GM12878 (cell line): Measurements from ENCODE around the gene IL10RA. TPM values are rescaled to one million over a fixed set of nuclear protein-coding genes. Genes with fewer than 3 reads are reported as not detected.

Experiments used
- BACH1 ChIP-seq: fragments of 450-650 bp; IDR thresholded peaks from 2 replicates; pipeline ENCODE4 v1.6.1; 2017; ENCODE audit warnings: mild to moderate bottlenecking, borderline replicate concordance
- CBFB ChIP-seq: IDR thresholded peaks from 2 replicates; pipeline ENCODE4 v1.6.1; 2016; ENCODE audit warnings: antibody characterized with exemption, low read depth
- CHD2 ChIP-seq: IDR thresholded peaks from 2 replicates; pipeline ENCODE4 v1.6.1; 2011; ENCODE audit warnings: low read depth, low read length, improper control_type of control experiment, borderline replicate concordance
- CREM ChIP-seq: IDR thresholded peaks from 2 replicates; pipeline ENCODE4 v1.6.1; 2014; ENCODE audit warnings: antibody characterized with exemption, low read depth
- JUND ChIP-seq: IDR thresholded peaks from 2 replicates; pipeline ENCODE4 v1.6.1; 2012; ENCODE audit warnings: low read depth, mild to moderate bottlenecking, low read length, improper control_type of control experiment, moderate library complexity
- MTA2 ChIP-seq: fragments of 450-650 bp; IDR thresholded peaks from 2 replicates; pipeline ENCODE4 v1.6.1; 2016; ENCODE audit warnings: low read depth, mild to moderate bottlenecking, moderate library complexity
- PAX5 ChIP-seq: IDR thresholded peaks from 2 replicates; pipeline ENCODE4 v1.6.1; 2011; ENCODE audit warnings: low read depth, low read length, borderline replicate concordance
- RAD21 ChIP-seq: IDR thresholded peaks from 2 replicates; pipeline ENCODE4 v1.6.1; 2011; ENCODE audit warnings: mild to moderate bottlenecking, low read depth, low read length, moderate library complexity; ENCODE audit not compliant: insufficient read depth
- TARDBP ChIP-seq: IDR thresholded peaks from 2 replicates; pipeline ENCODE4 v1.6.1; 2016; ENCODE audit warnings: borderline replicate concordance
- ZNF207 ChIP-seq: fragments of 450-650 bp; IDR thresholded peaks from 2 replicates; pipeline ENCODE4 v1.6.1; 2014; ENCODE audit warnings: antibody characterized with exemption, mild to moderate bottlenecking, borderline replicate concordance
- ZNF217 ChIP-seq: fragments of 450-650 bp; IDR thresholded peaks from 2 replicates; pipeline ENCODE4 v1.6.1; 2017; ENCODE audit warnings: antibody characterized with exemption, mild to moderate bottlenecking
- polyA plus RNA-seq, 11 experiments: library from polyadenylated mRNA; depleted of rRNA in 4 of 11; unstranded in 6 of 11; stranded (reverse) in 5 of 11; fragments of >200 nt; fragmentation: Nextera tagmentation in 4 of 11; fragmentation: Illumina TruSeq in 1 of 11; extraction: Ambion mirVana in 4 of 11; extraction: Trizol in 1 of 11; gene quantifications; 1 replicate in 1 of 11; 2 replicates in 10 of 11; pipeline versions ENCODE4 v1.2.1 to v1.2.3, GENCODE V29; 2011 to 2016; ENCODE audit warnings: inconsistent platforms in 2 of 11, missing spikeins in 2 of 11, low read depth in 1 of 11
- total RNA-seq, 4 experiments: library from RNA; depleted of rRNA in 3 of 4; stranded (reverse); fragments of >200 nt in 3 of 4; fragmentation: Illumina TruSeq in 1 of 4; extraction: Trizol in 1 of 4; gene quantifications; 2 replicates each; pipeline versions ENCODE4 v1.2.1 to v1.2.3, GENCODE V29; 2013 to 2021
- TF ChIP-seq, protein P1 (sequence below): fragments of 450-650 bp; IDR thresholded peaks from 2 replicates; pipeline ENCODE4 v1.6.1; 2017; ENCODE audit warnings: mild to moderate bottlenecking, moderate library complexity
- TF ChIP-seq, protein P2 (sequence below): fragments of 450-650 bp; IDR thresholded peaks from 2 replicates; pipeline ENCODE4 v1.6.1; 2018; ENCODE audit warnings: borderline replicate concordance, mild to moderate bottlenecking; ENCODE audit not compliant: partially characterized antibody
- TF ChIP-seq, protein P3 (sequence below): fragments of 450-650 bp; IDR thresholded peaks from 2 replicates; pipeline ENCODE4 v1.6.1; 2017; ENCODE audit warnings: mild to moderate bottlenecking, low read depth, inconsistent platforms; ENCODE audit not compliant: poor library complexity, severe bottlenecking
- TF ChIP-seq, protein P4 (sequence below): fragments of 450-650 bp; conservative IDR thresholded peaks from 2 replicates; pipeline ENCODE4 v1.6.1; 2017; ENCODE audit warnings: mild to moderate bottlenecking, moderate library complexity

IL10RA gene
- total and polyA plus RNA-seq, 10 of the 15 experiments (the other 5 are each of a cell fraction or from before 2014, with no cell fraction given), result 0.77 to 45.9 (median 9.6) TPM

- TF ChIP-seq, protein P1, sequence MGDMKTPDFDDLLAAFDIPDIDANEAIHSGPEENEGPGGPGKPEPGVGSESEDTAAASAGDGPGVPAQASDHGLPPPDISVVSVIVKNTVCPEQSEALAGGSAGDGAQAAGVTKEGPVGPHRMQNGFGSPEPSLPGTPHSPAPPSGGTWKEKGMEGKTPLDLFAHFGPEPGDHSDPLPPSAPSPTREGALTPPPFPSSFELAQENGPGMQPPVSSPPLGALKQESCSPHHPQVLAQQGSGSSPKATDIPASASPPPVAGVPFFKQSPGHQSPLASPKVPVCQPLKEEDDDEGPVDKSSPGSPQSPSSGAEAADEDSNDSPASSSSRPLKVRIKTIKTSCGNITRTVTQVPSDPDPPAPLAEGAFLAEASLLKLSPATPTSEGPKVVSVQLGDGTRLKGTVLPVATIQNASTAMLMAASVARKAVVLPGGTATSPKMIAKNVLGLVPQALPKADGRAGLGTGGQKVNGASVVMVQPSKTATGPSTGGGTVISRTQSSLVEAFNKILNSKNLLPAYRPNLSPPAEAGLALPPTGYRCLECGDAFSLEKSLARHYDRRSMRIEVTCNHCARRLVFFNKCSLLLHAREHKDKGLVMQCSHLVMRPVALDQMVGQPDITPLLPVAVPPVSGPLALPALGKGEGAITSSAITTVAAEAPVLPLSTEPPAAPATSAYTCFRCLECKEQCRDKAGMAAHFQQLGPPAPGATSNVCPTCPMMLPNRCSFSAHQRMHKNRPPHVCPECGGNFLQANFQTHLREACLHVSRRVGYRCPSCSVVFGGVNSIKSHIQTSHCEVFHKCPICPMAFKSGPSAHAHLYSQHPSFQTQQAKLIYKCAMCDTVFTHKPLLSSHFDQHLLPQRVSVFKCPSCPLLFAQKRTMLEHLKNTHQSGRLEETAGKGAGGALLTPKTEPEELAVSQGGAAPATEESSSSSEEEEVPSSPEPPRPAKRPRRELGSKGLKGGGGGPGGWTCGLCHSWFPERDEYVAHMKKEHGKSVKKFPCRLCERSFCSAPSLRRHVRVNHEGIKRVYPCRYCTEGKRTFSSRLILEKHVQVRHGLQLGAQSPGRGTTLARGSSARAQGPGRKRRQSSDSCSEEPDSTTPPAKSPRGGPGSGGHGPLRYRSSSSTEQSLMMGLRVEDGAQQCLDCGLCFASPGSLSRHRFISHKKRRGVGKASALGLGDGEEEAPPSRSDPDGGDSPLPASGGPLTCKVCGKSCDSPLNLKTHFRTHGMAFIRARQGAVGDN, result no peak
- TF ChIP-seq PAX5 (no peak), MTA2 (no peak), JUND (no peak), CBFB (no peak), CREM (no peak), ZNF217 (no peak), CHD2 (no peak), TARDBP (no peak), BACH1 (no peak), ZNF207 (no peak), RAD21 (no peak)
- TF ChIP-seq, protein P2, sequence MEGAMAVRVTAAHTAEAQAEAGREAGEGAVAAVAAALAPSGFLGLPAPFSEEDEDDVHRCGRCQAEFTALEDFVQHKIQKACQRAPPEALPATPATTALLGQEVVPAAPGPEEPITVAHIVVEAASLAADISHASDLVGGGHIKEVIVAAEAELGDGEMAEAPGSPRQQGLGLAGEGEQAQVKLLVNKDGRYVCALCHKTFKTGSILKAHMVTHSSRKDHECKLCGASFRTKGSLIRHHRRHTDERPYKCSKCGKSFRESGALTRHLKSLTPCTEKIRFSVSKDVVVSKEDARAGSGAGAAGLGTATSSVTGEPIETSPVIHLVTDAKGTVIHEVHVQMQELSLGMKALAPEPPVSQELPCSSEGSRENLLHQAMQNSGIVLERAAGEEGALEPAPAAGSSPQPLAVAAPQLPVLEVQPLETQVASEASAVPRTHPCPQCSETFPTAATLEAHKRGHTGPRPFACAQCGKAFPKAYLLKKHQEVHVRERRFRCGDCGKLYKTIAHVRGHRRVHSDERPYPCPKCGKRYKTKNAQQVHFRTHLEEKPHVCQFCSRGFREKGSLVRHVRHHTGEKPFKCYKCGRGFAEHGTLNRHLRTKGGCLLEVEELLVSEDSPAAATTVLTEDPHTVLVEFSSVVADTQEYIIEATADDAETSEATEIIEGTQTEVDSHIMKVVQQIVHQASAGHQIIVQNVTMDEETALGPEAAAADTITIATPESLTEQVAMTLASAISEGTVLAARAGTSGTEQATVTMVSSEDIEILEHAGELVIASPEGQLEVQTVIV, result no peak
- TF ChIP-seq, protein P3, sequence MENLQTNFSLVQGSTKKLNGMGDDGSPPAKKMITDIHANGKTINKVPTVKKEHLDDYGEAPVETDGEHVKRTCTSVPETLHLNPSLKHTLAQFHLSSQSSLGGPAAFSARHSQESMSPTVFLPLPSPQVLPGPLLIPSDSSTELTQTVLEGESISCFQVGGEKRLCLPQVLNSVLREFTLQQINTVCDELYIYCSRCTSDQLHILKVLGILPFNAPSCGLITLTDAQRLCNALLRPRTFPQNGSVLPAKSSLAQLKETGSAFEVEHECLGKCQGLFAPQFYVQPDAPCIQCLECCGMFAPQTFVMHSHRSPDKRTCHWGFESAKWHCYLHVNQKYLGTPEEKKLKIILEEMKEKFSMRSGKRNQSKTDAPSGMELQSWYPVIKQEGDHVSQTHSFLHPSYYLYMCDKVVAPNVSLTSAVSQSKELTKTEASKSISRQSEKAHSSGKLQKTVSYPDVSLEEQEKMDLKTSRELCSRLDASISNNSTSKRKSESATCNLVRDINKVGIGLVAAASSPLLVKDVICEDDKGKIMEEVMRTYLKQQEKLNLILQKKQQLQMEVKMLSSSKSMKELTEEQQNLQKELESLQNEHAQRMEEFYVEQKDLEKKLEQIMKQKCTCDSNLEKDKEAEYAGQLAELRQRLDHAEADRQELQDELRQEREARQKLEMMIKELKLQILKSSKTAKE, result no peak
- TF ChIP-seq, protein P4, sequence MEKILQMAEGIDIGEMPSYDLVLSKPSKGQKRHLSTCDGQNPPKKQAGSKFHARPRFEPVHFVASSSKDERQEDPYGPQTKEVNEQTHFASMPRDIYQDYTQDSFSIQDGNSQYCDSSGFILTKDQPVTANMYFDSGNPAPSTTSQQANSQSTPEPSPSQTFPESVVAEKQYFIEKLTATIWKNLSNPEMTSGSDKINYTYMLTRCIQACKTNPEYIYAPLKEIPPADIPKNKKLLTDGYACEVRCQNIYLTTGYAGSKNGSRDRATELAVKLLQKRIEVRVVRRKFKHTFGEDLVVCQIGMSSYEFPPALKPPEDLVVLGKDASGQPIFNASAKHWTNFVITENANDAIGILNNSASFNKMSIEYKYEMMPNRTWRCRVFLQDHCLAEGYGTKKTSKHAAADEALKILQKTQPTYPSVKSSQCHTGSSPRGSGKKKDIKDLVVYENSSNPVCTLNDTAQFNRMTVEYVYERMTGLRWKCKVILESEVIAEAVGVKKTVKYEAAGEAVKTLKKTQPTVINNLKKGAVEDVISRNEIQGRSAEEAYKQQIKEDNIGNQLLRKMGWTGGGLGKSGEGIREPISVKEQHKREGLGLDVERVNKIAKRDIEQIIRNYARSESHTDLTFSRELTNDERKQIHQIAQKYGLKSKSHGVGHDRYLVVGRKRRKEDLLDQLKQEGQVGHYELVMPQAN, result no peak
Measured at GRCh38 chr11:117940736-117941135, 45.5 kb upstream of the IL10RA start (continued).
